ENCODE measurements around the gene ZNF516.

Gene ZNF516

GRCh38 chr18:76357585-76358260 lies 137.3 kb downstream of the ZNF516 start:
- Histone ChIP-seq H3K36me3 (ENCODE audit: control insufficient read depth, low read length) (peaks cover 22% of the 10 kb centered on the region), H3K9me2 (replicated peaks; ENCODE audit: control insufficient read depth, low read length) (no peaks in the 10 kb centered on the region), H3K27me3 (ENCODE audit: control insufficient read depth, low read length) (no peaks in the 10 kb centered on the region), H3K79me2 (ENCODE audit: control insufficient read depth, low read length) (no peaks in the 10 kb centered on the region), H3K4me3 (ENCODE audit: low read length) (no peak overlapping the region), H3K27ac (ENCODE audit: low read depth, low read length) (no peak overlapping the region), H4K20me1 (ENCODE audit: control insufficient read depth, insufficient read depth, low read depth, low read length) (no peaks in the 10 kb centered on the region), H3K4me2 (ENCODE audit: low read length) (no peak overlapping the region), H3K4me1 (ENCODE audit: control insufficient read depth, low read length) (peaks cover 3% of the 10 kb centered on the region; the same call in 1 of the 2 replicates), H3K9me3 (ENCODE audit: control insufficient read depth, insufficient read depth, low read length) (no peaks in the 10 kb centered on the region), H3F3A (ENCODE audit: control insufficient read depth, insufficient read depth) (no peaks in the 10 kb centered on the region)
- no peak for TF ChIP-seq CTCF (IDR thresholded peaks at IDR 0.05; ENCODE audit: low read depth, low read length, poor library complexity, severe bottlenecking)

- H3K36me3 ChIP-seq (ENCODE audit: control insufficient read depth, low read length), result peaks cover 17% of the 10 kb centered on the region
These were observed 137.9 kb downstream of the ZNF516 start for GRCh38 chr18:76357174-76357573.

GRCh38 chr18:76356666-76357065 lies 138.4 kb downstream of the ZNF516 start:
- Histone ChIP-seq H3K36me3 (ENCODE audit: control insufficient read depth, low read length) (peaks cover 13% of the 10 kb centered on the region; the same call in 1 of the 2 replicates), H3K9me3 (ENCODE audit: control insufficient read depth, insufficient read depth, low read length) (no peaks in the 10 kb centered on the region), H3K4me2 (ENCODE audit: low read length) (no peak overlapping the region), H3K27me3 (ENCODE audit: control insufficient read depth, low read length) (no peaks in the 10 kb centered on the region), H3F3A (ENCODE audit: control insufficient read depth, insufficient read depth) (no peaks in the 10 kb centered on the region), H3K79me2 (ENCODE audit: control insufficient read depth, low read length) (no peaks in the 10 kb centered on the region), H3K4me1 (ENCODE audit: control insufficient read depth, low read length) (peaks cover 3% of the 10 kb centered on the region; the same call in 1 of the 2 replicates), H3K9me2 (replicated peaks; ENCODE audit: control insufficient read depth, low read length) (no peaks in the 10 kb centered on the region), H3K27ac (ENCODE audit: low read depth, low read length) (no peak overlapping the region), H3K4me3 (ENCODE audit: low read length) (no peak overlapping the region), H4K20me1 (ENCODE audit: control insufficient read depth, insufficient read depth, low read depth, low read length) (no peaks in the 10 kb centered on the region)
- TF ChIP-seq CTCF (IDR thresholded peaks at IDR 0.05; ENCODE audit: low read depth, low read length, poor library complexity, severe bottlenecking), result no peak
- no peak for TF ChIP-seq EZH2phosphoT487 (IDR thresholded peaks at IDR 0.05; ENCODE audit: borderline replicate concordance, low read length)

More at GRCh38 chr18:76357174-76357573, 137.9 kb downstream of the ZNF516 start:
- H3K27ac ChIP-seq (ENCODE audit: low read depth, low read length), result no peak overlapping the region
- H3K27me3 ChIP-seq (ENCODE audit: control insufficient read depth, low read length), result no peaks in the 10 kb centered on the region
- no peaks in the 10 kb centered on the region for H4K20me1 ChIP-seq (ENCODE audit: control insufficient read depth, insufficient read depth, low read depth, low read length)
- TF ChIP-seq EZH2phosphoT487 (IDR thresholded peaks at IDR 0.05; ENCODE audit: borderline replicate concordance, low read length) (no peak), CTCF (IDR thresholded peaks at IDR 0.05; ENCODE audit: low read depth, low read length, poor library complexity, severe bottlenecking) (no peak)
- no peak overlapping the region for H3K4me2 ChIP-seq (ENCODE audit: low read length)
- no peaks in the 10 kb centered on the region for H3K79me2 ChIP-seq (ENCODE audit: control insufficient read depth, low read length)
- H3K4me3 ChIP-seq (ENCODE audit: low read length), result no peak overlapping the region
- peaks cover 3% of the 10 kb centered on the region; the same call in 1 of the 2 replicates for H3K4me1 ChIP-seq (ENCODE audit: control insufficient read depth, low read length)
- H3K9me2 ChIP-seq (replicated peaks; ENCODE audit: control insufficient read depth, low read length), result no peaks in the 10 kb centered on the region
- H3F3A ChIP-seq (ENCODE audit: control insufficient read depth, insufficient read depth), result no peaks in the 10 kb centered on the region
- H3K9me3 ChIP-seq (ENCODE audit: control insufficient read depth, insufficient read depth, low read length), result no peaks in the 10 kb centered on the region

Data from DOHH2 (cell line).